IMR-90 (cell line): ENCODE measurements around the gene MTUS2. TPM values are rescaled to one million over a fixed set of nuclear protein-coding genes. Genes with fewer than 3 reads are reported as not detected.
A peak's percentile ranks its signal among the peaks of the same experiment; 100 is the strongest.

Experiments used
- ATAC-seq: fragments of 200-7000 bp; cut with Tn5 transposase; 2 replicates; pipeline ENCODE4 v1.9.1; 2020; ENCODE audit warnings: low read depth, mild to moderate bottlenecking, moderate library complexity
- BruUV-seq: library from RNA; stranded (reverse); fragments of 400-500 nt; replicated peaks from 2 replicates; lab custom pipeline; 2021; lab: Mats Ljungman, UMichigan
- CTCF ChIA-PET: fragments of 300-600 bp; formaldehyde crosslinking; extraction: SDS; loops from one replicate; lab custom pipeline; 2021; ENCODE audit warnings: antibody characterized with exemption; lab: Yijun Ruan, JAX
- POLR2A ChIA-PET: fragments of 300-600 bp; sonication (Branson Sonifier 250); formaldehyde crosslinking; loops from one replicate; lab custom pipeline; 2022; ENCODE audit warnings: antibody characterized with exemption; ENCODE audit not compliant: unreplicated experiment; lab: Charles Lee
- DNase-seq: peaks from one replicate; pipeline ENCODE4 v3.0.0; 2013
- H2AFZ ChIP-seq: replicated peaks from 2 replicates; pipeline ENCODE3; 2013; ENCODE audit warnings: low read length, mild to moderate bottlenecking; ENCODE audit not compliant: poor library complexity
- H2AK5ac ChIP-seq: 2 replicates; pipeline ENCODE4 v1.6.1; 2013; ENCODE audit warnings: low read depth, low read length, inconsistent platforms
- H2AK9ac ChIP-seq: replicated peaks from 2 replicates; pipeline ENCODE3; 2013; ENCODE audit warnings: mild to moderate bottlenecking, low read depth, low read length, moderate library complexity; ENCODE audit not compliant: poor library complexity
- H2BK120ac ChIP-seq: 2 replicates; pipeline ENCODE4 v1.6.1; 2013; ENCODE audit warnings: low read depth, low read length, inconsistent platforms
- H2BK15ac ChIP-seq: 3 replicates; pipeline ENCODE4 v1.6.1; 2013; ENCODE audit warnings: low read depth, low read length, inconsistent platforms
- H2BK20ac ChIP-seq: 2 replicates; pipeline ENCODE4 v1.6.1; 2013; ENCODE audit warnings: low read depth, mild to moderate bottlenecking, inconsistent platforms, low read length, moderate library complexity
- H2BK5ac ChIP-seq: 2 replicates; pipeline ENCODE4 v1.6.1; 2013; ENCODE audit warnings: mild to moderate bottlenecking, low read depth, low read length, inconsistent platforms; ENCODE audit not compliant: poor library complexity, severe bottlenecking
- H3K14ac ChIP-seq: replicated peaks from 2 replicates; pipeline ENCODE4 v1.6.1; 2013; ENCODE audit warnings: low read depth, low read length, inconsistent platforms
- H3K18ac ChIP-seq: 2 replicates; pipeline ENCODE4 v1.6.1; 2013; ENCODE audit warnings: low read depth, low read length, control low read depth
- H3K23ac ChIP-seq: 2 replicates; pipeline ENCODE4 v1.6.1; 2013; ENCODE audit warnings: low read depth, low read length, inconsistent platforms
- H3K27ac ChIP-seq: 2 replicates; pipeline ENCODE4 v1.5.1; 2013; ENCODE audit warnings: mild to moderate bottlenecking, control low read depth, low read length; ENCODE audit not compliant: insufficient read depth
- H3K27me3 ChIP-seq: 2 replicates; pipeline ENCODE4 v1.6.1; 2013; ENCODE audit warnings: low read length; ENCODE audit not compliant: control insufficient read depth, insufficient read depth
- H3K36me3 ChIP-seq: 2 replicates; pipeline ENCODE4 v1.6.1; 2013; ENCODE audit warnings: low read length, mixed read lengths; ENCODE audit not compliant: control insufficient read depth, insufficient read depth
- H3K4ac ChIP-seq: 2 replicates; pipeline ENCODE4 v1.6.1; 2013; ENCODE audit warnings: low read depth, low read length, inconsistent platforms
- H3K4me1 ChIP-seq: 2 replicates; pipeline ENCODE4 v1.6.1; 2013; ENCODE audit warnings: low read length, mixed read lengths; ENCODE audit not compliant: control insufficient read depth, insufficient read depth
- H3K4me2 ChIP-seq: 2 replicates; pipeline ENCODE4 v1.6.1; 2013; ENCODE audit warnings: low read depth, mild to moderate bottlenecking, control low read depth, low read length, moderate library complexity
- H3K4me3 ChIP-seq: 2 replicates; pipeline ENCODE4 v1.5.1; 2013; ENCODE audit warnings: low read depth, mild to moderate bottlenecking, control low read depth, low read length, moderate library complexity; ENCODE audit not compliant: insufficient read depth
- H3K56ac ChIP-seq: 2 replicates; pipeline ENCODE4 v1.6.1; 2013; ENCODE audit warnings: low read length, inconsistent platforms; ENCODE audit not compliant: insufficient read depth; ENCODE audit errors: extremely low read depth
- H3K79me1 ChIP-seq, 2 experiments: 2 replicates each; pipeline ENCODE4 v1.6.1; 2013; ENCODE audit warnings: low read length in 2 of 2, inconsistent platforms in 1 of 2, low read depth in 1 of 2
- H3K9ac ChIP-seq: 2 replicates; pipeline ENCODE4 v1.6.1; 2013; ENCODE audit warnings: low read depth, low read length, control low read depth
- H3K9me1 ChIP-seq: 2 replicates; pipeline ENCODE4 v1.6.1; 2013; ENCODE audit warnings: low read length, inconsistent platforms; ENCODE audit not compliant: insufficient read depth
- H3K9me3 ChIP-seq: 2 replicates; pipeline ENCODE4 v1.6.1; 2013; ENCODE audit warnings: low read length; ENCODE audit not compliant: control insufficient read depth, insufficient read depth
- H4K20me1 ChIP-seq: 2 replicates; pipeline ENCODE4 v1.6.1; 2013; ENCODE audit warnings: low read length, inconsistent platforms; ENCODE audit not compliant: insufficient read depth
- H4K5ac ChIP-seq: 2 replicates; pipeline ENCODE4 v1.6.1; 2013; ENCODE audit warnings: mild to moderate bottlenecking, low read depth, low read length, control low read depth
- H4K8ac ChIP-seq, 2 experiments: 2 replicates each; pipeline ENCODE4 v1.6.1; 2013; ENCODE audit warnings: low read depth in 2 of 2, low read length in 2 of 2, control low read depth in 1 of 2, inconsistent platforms in 1 of 2
- H4K91ac ChIP-seq: 2 replicates; pipeline ENCODE4 v1.6.1; 2013; ENCODE audit warnings: low read depth, low read length, inconsistent platforms; ENCODE audit not compliant: insufficient read depth
- FOS ChIP-seq: fragments of 150-350 bp; IDR thresholded peaks from 2 replicates; pipeline ENCODE4 v1.6.1; 2016; ENCODE audit warnings: low read depth, low read length
- MAZ ChIP-seq: IDR thresholded peaks from 2 replicates; pipeline ENCODE4 v1.6.1; 2012; ENCODE audit warnings: low read depth, mild to moderate bottlenecking, low read length, improper control_type of control experiment, moderate library complexity, borderline replicate concordance
- MXI1 ChIP-seq: IDR thresholded peaks from 2 replicates; pipeline ENCODE4 v1.6.1; 2012; ENCODE audit warnings: low read depth, mild to moderate bottlenecking, low read length, moderate library complexity, borderline replicate concordance
- USF2 ChIP-seq: fragments of 150-350 bp; IDR thresholded peaks from 2 replicates; pipeline ENCODE4 v1.6.1; 2017; ENCODE audit warnings: mild to moderate bottlenecking, antibody characterized with exemption, low read length, low read depth
- WGBS, 2 experiments: methylation state at CpG; one replicate each; pipeline versions ENCODE4 v1.1.5 to v1.1.7; 2013; ENCODE audit warnings: missing lambda C conversion rate in 2 of 2; ENCODE audit not compliant: insufficient read length in 1 of 2; ENCODE audit errors: extremely low coverage in 2 of 2; 5-methylcytosine and 5-hydroxymethylcytosine counted together
- dilution Hi-C: fragments of 300-500 bp; cut with HindIII; formaldehyde crosslinking; loops from one replicate; pipeline ENCODE4 v1.14.3; 2018; ENCODE audit warnings: low sequenced_read_pairs; ENCODE audit not compliant: unreplicated experiment
- in situ Hi-C: fragments of 300-500 bp; cut with MboI; formaldehyde crosslinking; loops from 3 replicates; pipeline ENCODE4 v1.14.3; 2019; ENCODE audit warnings: low sequenced_read_pairs, inconsistent platforms, mixed read lengths
- intact Hi-C: fragments of 100-400 bp; cut with micrococcal nuclease; formaldehyde crosslinking; loops from 2 replicates; pipeline ENCODE4 v1.10.0; 2022
- polyA plus RNA-seq, 3 experiments: library from polyadenylated mRNA; depleted of rRNA; stranded (reverse); fragments of >200 nt; gene quantifications; 2 replicates each; pipeline ENCODE4 v1.2.3, GENCODE V29; 2012; ENCODE audit warnings: low replicate concordance in 1 of 3
- total RNA-seq: library from RNA; depleted of rRNA; stranded (reverse); fragments of >200 nt; gene quantifications from 2 replicates; pipeline ENCODE4 v1.2.3, GENCODE V29; 2012

Gene MTUS2
- total and polyA plus RNA-seq, 2 of the 4 experiments (the other 2 are of a cell fraction): under 0.01 to 0.02 TPM

- no peak overlapping the region for H3K4me2 ChIP-seq
- H3K27ac ChIP-seq: no peak overlapping the region
Measured at GRCh38 chr13:29521336-29521735, 701.2 kb downstream of the MTUS2 start.

More at GRCh38 chr13:29521336-29521735, 701.2 kb downstream of the MTUS2 start:
- Histone ChIP-seq H2AK9ac (peak overlapping the region; percentile 1), H4K91ac (no peak overlapping the region), H3K56ac (no peak overlapping the region), H4K5ac (no peak overlapping the region), H2BK20ac (0 out of 2 replicates have a peak overlapping the region, but pooled peaks have one; percentile 10), H3K36me3 (peaks cover 55% of the 10 kb centered on the region), H4K20me1 (peaks cover 6% of the 10 kb centered on the region; the same call in 1 of the 2 replicates), H3K9me3 (no peaks in the 10 kb centered on the region), H3K14ac (0 out of 2 replicates have a peak overlapping the region, but pooled peaks have one; percentile 16), H3K79me1 (peaks cover 30 to 48% of the 10 kb centered on the region in 2 experiments), H2AFZ (no peak overlapping the region), H3K23ac (no peak overlapping the region), H3K4me1 (peaks cover 7% of the 10 kb centered on the region), H2AK5ac (no peak overlapping the region), H2BK5ac (no peak overlapping the region), H2BK15ac (0 out of 3 replicates have a peak overlapping the region, but pooled peaks have one; percentile 18), H3K4me3 (no peak overlapping the region), H2BK120ac (no peak overlapping the region), H3K9me1 (peaks cover 14% of the 10 kb centered on the region), H3K9ac (no peak overlapping the region), H3K27me3 (no peaks in the 10 kb centered on the region), H3K4ac (no peak overlapping the region; the same call in 1 of the 2 replicates), H3K18ac (no peak overlapping the region), H4K8ac (no peak overlapping the region)
- CTCF ChIA-PET: no interaction called here
- ATAC-seq (no peak), DNase-seq (no peak)
- POLR2A ChIA-PET: no interaction called here
- no peak for TF ChIP-seq FOS
- TF ChIP-seq MAZ: no peak
- no peak for TF ChIP-seq MXI1
- TF ChIP-seq USF2: no peak
- no TSS peak for BruUV-seq
- intact Hi-C loops: loop anchor here (5.0 kb wide), 1 partner anchor 71 kb away; no protein-coding TSS in a partner anchor
- 96% methylated on average over 7 of the region's 14 CpGs; no CpG with 5 or more reads in 1 of the 2 experiments for WGBS, 2 experiments
- in situ Hi-C loops: no loop called here
- dilution Hi-C loops: no loop called here
